Mesendoderm (in vitro differentiated cells): ENCODE results near the gene PCTP.

Source experiments
- DNase-seq: peaks from one replicate; pipeline ENCODE4 v3.0.0; 2013
- H2AK5ac ChIP-seq: 2 replicates; pipeline ENCODE4 v1.6.1; 2013; ENCODE audit warnings: low read length, inconsistent platforms
- H2BK120ac ChIP-seq: 2 replicates; pipeline ENCODE4 v1.6.1; 2013; ENCODE audit warnings: low read depth, mild to moderate bottlenecking, low read length, moderate library complexity, mixed read lengths
- H2BK15ac ChIP-seq: replicated peaks from 2 replicates; pipeline ENCODE4 v1.6.1; 2013; ENCODE audit warnings: low read depth, mild to moderate bottlenecking, moderate library complexity
- H2BK5ac ChIP-seq: 2 replicates; pipeline ENCODE4 v1.6.1; 2013; ENCODE audit warnings: low read length, inconsistent platforms
- H3K18ac ChIP-seq: 2 replicates; pipeline ENCODE4 v1.6.1; 2013; ENCODE audit warnings: mild to moderate bottlenecking, low read length, mixed read lengths
- H3K23ac ChIP-seq: one replicate; pipeline ENCODE4 v1.6.1; 2013; ENCODE audit warnings: low read length
- H3K27ac ChIP-seq: 2 replicates; pipeline ENCODE4 v1.5.1; 2013; ENCODE audit warnings: low read depth, mild to moderate bottlenecking, inconsistent platforms, low read length, moderate library complexity
- H3K27me3 ChIP-seq: 2 replicates; pipeline ENCODE4 v1.6.1; 2013; ENCODE audit warnings: low read length, control low read depth, mild to moderate bottlenecking, inconsistent platforms; ENCODE audit not compliant: insufficient read depth, poor library complexity
- H3K36me3 ChIP-seq: 2 replicates; pipeline ENCODE4 v1.6.1; 2013; ENCODE audit warnings: low read length, inconsistent platforms; ENCODE audit not compliant: control insufficient read depth, insufficient read depth
- H3K4ac ChIP-seq: one replicate; pipeline ENCODE4 v1.6.1; 2013; ENCODE audit warnings: low read depth, mild to moderate bottlenecking, low read length, moderate library complexity
- H3K4me1 ChIP-seq: 2 replicates; pipeline ENCODE4 v1.6.1; 2013; ENCODE audit warnings: low read depth, low read length, inconsistent platforms; ENCODE audit not compliant: control insufficient read depth
- H3K4me2 ChIP-seq: 2 replicates; pipeline ENCODE4 v1.6.1; 2013; ENCODE audit warnings: low read length
- H3K4me3 ChIP-seq: 2 replicates; pipeline ENCODE4 v1.5.1; 2013; ENCODE audit warnings: mild to moderate bottlenecking, low read length
- H3K56ac ChIP-seq: one replicate; pipeline ENCODE4 v1.6.1; 2013; ENCODE audit warnings: low read length
- H3K79me1 ChIP-seq: 2 replicates; pipeline ENCODE4 v1.6.1; 2013; ENCODE audit warnings: low read length, inconsistent platforms
- H3K79me2 ChIP-seq: 2 replicates; pipeline ENCODE4 v1.6.1; 2013; ENCODE audit warnings: mild to moderate bottlenecking, low read length; ENCODE audit not compliant: control insufficient read depth, insufficient read depth
- H3K9ac ChIP-seq: 2 replicates; pipeline ENCODE4 v1.6.1; 2013; ENCODE audit warnings: low read length, inconsistent platforms
- H4K5ac ChIP-seq: one replicate; pipeline ENCODE4 v1.6.1; 2013; ENCODE audit warnings: low read length
- H4K8ac ChIP-seq: one replicate; pipeline ENCODE4 v1.6.1; 2013; ENCODE audit warnings: low read depth, mild to moderate bottlenecking, control low read depth, low read length, moderate library complexity
- WGBS: extraction: QIAGEN DNeasy Blood & Tissue Kit; methylation state at CpG from one replicate; pipeline ENCODE4 v1.1.7; 2013; ENCODE audit warnings: low lambda C conversion rate, missing lambda C conversion rate; ENCODE audit not compliant: insufficient coverage; ENCODE audit errors: extremely low coverage; 5-methylcytosine and 5-hydroxymethylcytosine counted together

The PCTP gene

DNA sequence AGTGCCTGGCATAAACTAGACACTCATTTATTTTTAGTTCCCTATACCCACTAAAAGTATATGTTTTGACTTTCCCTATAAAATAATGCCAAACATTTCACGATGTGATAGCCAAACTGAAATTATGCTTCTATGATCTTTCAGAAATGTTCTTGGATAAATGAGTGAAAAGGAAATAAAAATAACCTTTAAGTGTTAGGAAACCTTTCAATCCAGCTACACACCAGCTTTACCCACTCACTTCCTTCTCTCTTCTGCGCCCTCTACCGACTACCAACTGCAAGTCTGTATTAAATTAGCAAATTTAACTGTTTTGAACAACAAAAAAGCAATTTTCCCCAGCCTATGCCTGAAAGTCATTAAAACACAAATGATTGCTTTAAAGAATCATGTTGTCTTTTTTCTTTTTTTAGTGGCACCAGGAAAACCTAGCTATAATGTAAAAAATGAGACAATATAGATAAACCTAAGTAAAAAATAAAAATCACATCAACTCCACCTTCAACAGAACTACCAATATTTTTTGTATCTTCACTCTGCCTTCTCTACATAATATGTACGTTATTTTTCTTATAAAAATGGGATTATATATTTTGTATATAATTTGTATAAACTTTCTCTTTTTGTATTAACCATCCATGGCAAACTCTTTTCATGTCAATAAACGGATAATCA is 15.0 kb upstream of the PCTP start:
- Histone ChIP-seq H3K4me3 (no peak overlapping the region), H3K18ac (no peak overlapping the region), H4K5ac (no peak overlapping the region), H3K27ac (no peak overlapping the region), H3K36me3 (no peaks in the 10 kb centered on the region), H3K4me2 (no peak overlapping the region), H3K9ac (no peak overlapping the region), H3K4me1 (peaks cover 2% of the 10 kb centered on the region), H3K56ac (no peak overlapping the region), H2BK15ac (no peak overlapping the region), H3K79me1 (no peaks in the 10 kb centered on the region), H2BK120ac (no peak overlapping the region), H3K4ac (no peak overlapping the region), H2BK5ac (no peak overlapping the region), H2AK5ac (no peak overlapping the region), H3K23ac (no peak overlapping the region), H3K27me3 (no peaks in the 10 kb centered on the region), H4K8ac (no peak overlapping the region), H3K79me2 (no peaks in the 10 kb centered on the region)
- DNase-seq, result peak; percentile 59
- no CpG with 5 or more reads among the region's 5 CpGs for WGBS

DNA sequence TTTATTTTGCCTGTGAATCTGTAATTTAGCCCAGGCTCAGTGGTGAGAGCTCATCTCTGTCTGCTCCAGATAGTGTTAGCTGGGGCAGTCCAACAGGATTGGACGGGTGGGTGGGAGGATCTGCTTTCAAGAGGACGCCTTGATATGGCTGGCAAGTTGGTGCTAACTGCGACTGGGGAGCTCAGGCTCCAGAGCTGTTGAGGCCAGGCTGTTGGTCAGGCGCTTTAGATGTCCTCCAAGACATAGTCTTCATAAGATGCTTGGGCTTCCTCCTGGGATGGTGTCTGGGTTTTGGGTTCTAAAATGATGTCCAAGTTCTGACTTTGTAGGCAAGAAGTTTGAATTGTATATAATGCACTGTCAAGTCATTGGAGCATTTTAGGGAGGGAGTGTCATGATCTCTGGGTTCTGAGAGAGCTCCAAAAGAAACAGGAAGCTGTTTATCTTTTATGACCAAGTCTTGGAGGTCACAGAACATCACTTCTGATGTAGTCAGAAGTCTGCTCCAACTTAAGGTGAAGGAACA is 12.8 kb upstream of the PCTP start:
- no peak overlapping the region for H3K4me3 ChIP-seq
- H3K4me2 ChIP-seq, result no peak overlapping the region
- no peak overlapping the region for H2BK120ac ChIP-seq
- no peak overlapping the region for H2BK5ac ChIP-seq
- no peaks in the 10 kb centered on the region for H3K27me3 ChIP-seq
- H3K79me1 ChIP-seq, result no peaks in the 10 kb centered on the region
- no peak overlapping the region for H2AK5ac ChIP-seq
- no peak overlapping the region for H4K5ac ChIP-seq
- no peak overlapping the region for H3K27ac ChIP-seq
- H3K18ac ChIP-seq, result no peak overlapping the region
- no peak overlapping the region for H2BK15ac ChIP-seq
- peaks cover 2% of the 10 kb centered on the region for H3K4me1 ChIP-seq
- no peaks in the 10 kb centered on the region for H3K79me2 ChIP-seq
- no peak overlapping the region for H4K8ac ChIP-seq
- H3K9ac ChIP-seq, result no peak overlapping the region
- no peaks in the 10 kb centered on the region for H3K36me3 ChIP-seq
- H3K23ac ChIP-seq, result no peak overlapping the region
- WGBS, result no CpG with 5 or more reads among the region's 4 CpGs
- no peak overlapping the region for H3K4ac ChIP-seq
- DNase-seq, result no peak
- H3K56ac ChIP-seq, result no peak overlapping the region

DNA sequence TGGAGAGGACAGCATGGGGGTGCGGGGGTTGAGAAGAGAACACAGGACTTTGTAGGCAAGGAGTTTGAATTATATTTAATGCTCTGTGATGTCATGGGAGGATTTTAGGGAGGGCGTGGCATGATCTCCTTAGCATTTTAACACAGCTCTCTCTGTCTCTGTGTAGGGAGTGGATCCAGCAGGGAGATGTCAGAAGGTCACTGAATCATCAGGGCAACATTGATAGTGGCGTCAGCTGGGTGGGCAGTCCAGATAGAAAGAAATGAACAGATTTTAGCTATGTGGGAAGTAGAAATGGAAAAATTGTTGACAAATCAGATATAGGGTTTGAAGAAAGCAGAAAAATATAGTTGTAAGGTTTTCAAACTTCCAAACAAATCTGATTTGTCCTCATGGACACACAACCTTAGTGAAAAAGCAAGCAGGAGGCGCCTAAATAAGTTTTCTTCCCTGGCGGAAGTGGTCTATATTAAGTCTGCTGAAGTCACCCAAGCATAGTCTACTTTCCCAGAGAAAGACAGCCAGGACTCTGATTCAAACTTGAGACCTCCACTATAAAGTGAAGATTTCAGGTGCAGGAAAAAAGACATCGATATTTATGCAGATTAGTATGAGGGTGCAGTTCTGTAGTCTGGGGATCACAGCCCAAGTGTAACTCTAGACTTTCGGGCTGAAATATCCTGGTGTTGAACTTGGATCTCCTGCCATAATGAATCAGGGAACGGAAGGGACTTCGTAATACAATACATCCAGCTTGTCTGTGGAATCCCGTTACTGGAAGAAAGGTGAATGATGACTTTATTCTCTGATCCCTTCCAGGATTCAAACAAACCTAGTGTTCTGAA is 10.1 kb upstream of the PCTP start:
- H4K5ac ChIP-seq, result no peak overlapping the region
- H3K4ac ChIP-seq, result no peak overlapping the region
- H3K9ac ChIP-seq, result no peak overlapping the region
- no peak overlapping the region for H2BK15ac ChIP-seq
- no peak overlapping the region for H3K4me2 ChIP-seq
- no peaks in the 10 kb centered on the region for H3K79me2 ChIP-seq
- DNase-seq, result no peak
- H2AK5ac ChIP-seq, result no peak overlapping the region
- no peaks in the 10 kb centered on the region for H3K36me3 ChIP-seq
- no peak overlapping the region for H3K4me3 ChIP-seq
- H3K56ac ChIP-seq, result no peak overlapping the region
- H2BK120ac ChIP-seq, result no peak overlapping the region
- H3K18ac ChIP-seq, result no peak overlapping the region
- no peaks in the 10 kb centered on the region for H3K4me1 ChIP-seq
- no CpG with 5 or more reads among the region's 10 CpGs for WGBS
- no peak overlapping the region for H2BK5ac ChIP-seq
- H4K8ac ChIP-seq, result no peak overlapping the region
- no peak overlapping the region for H3K27ac ChIP-seq
- no peaks in the 10 kb centered on the region for H3K27me3 ChIP-seq
- H3K79me1 ChIP-seq, result no peaks in the 10 kb centered on the region
- no peak overlapping the region for H3K23ac ChIP-seq

DNA sequence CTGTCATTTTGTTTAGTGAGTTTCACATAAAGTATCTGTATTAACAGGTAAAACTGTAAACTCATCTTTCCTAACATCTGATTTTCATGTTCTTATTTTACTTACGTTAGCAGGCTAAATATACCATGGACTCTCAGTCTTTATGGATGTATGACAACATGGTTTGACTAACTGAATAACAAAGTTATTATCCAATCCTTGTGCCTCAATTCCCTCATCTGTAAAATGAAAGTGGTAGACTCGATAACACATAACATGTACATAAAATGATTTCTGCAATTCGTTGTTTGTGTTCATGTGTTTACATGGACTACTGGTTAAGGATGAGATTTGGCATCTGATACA is 9.5 kb upstream of the PCTP start:
- Histone ChIP-seq H3K4me2 (no peak overlapping the region), H3K23ac (no peak overlapping the region), H3K4me3 (no peak overlapping the region), H4K5ac (no peak overlapping the region), H2BK120ac (no peak overlapping the region), H3K4ac (no peak overlapping the region), H3K18ac (no peak overlapping the region), H2BK15ac (no peak overlapping the region), H3K9ac (no peak overlapping the region), H3K56ac (no peak overlapping the region), H3K79me1 (no peaks in the 10 kb centered on the region), H2AK5ac (no peak overlapping the region), H3K4me1 (no peaks in the 10 kb centered on the region), H2BK5ac (no peak overlapping the region), H4K8ac (no peak overlapping the region), H3K79me2 (no peaks in the 10 kb centered on the region), H3K27me3 (no peaks in the 10 kb centered on the region), H3K27ac (no peak overlapping the region), H3K36me3 (no peaks in the 10 kb centered on the region)
- WGBS, result no CpG with 5 or more reads among the region's 3 CpGs
- no peak for DNase-seq

DNA sequence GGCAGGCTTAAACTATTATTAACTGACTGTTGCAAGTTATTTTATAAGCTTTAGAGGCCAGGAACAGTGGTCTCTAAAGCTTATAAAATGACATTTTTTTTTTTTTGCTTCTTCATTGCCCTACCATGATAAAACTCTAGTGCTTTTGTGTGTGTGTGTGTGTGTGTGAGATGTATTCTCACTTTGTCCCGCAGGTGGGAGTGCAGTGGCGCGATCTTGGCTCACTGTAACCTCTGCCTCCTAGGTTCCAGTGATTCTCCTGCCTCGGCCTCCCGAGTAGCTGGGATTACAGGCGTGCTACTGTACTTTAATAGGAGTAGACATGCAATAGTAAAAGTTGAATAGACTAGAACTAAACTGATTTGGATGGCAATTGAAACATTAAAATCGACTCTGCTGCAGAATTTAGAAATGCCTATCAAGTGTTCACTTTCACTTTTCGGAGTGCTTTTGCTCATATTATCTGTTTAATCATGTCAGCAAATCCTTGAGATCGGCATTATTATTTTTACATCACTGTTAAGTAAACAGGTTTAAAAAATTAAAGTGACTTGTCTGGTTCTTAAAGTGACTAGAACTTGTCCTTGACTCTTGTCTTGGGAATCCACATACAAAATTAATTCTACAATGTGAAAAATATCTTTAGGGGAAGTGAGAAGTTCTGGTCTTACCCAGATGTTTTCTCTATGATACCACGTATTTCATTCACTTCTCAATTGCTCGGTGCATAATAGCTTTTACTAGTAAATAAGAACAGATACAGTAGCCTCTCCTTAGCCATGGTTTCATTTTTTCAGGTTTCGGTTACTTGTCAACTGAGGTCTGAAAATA is 8.4 kb upstream of the PCTP start:
- no peaks in the 10 kb centered on the region for H3K4me1 ChIP-seq
- no peaks in the 10 kb centered on the region for H3K36me3 ChIP-seq
- H3K4ac ChIP-seq, result no peak overlapping the region
- H3K56ac ChIP-seq, result no peak overlapping the region
- no peak overlapping the region for H3K4me2 ChIP-seq
- H2BK120ac ChIP-seq, result no peak overlapping the region
- no peak overlapping the region for H2AK5ac ChIP-seq
- no CpG with 5 or more reads among the region's 12 CpGs for WGBS
- H3K27ac ChIP-seq, result no peak overlapping the region
- no peak overlapping the region for H3K18ac ChIP-seq
- H3K4me3 ChIP-seq, result no peak overlapping the region
- no peak overlapping the region for H3K9ac ChIP-seq
- H3K23ac ChIP-seq, result no peak overlapping the region
- no peak for DNase-seq
- H2BK5ac ChIP-seq, result no peak overlapping the region
- no peak overlapping the region for H4K8ac ChIP-seq
- H4K5ac ChIP-seq, result no peak overlapping the region
- H3K27me3 ChIP-seq, result no peaks in the 10 kb centered on the region
- H2BK15ac ChIP-seq, result no peak overlapping the region
- H3K79me1 ChIP-seq, result no peaks in the 10 kb centered on the region
- H3K79me2 ChIP-seq, result no peaks in the 10 kb centered on the region
